Measurements from ENCODE around the gene ASTL. TPM values are rescaled to one million over a fixed set of nuclear protein-coding genes. Genes with fewer than 3 reads are reported as not detected.

ASTL gene
- total and polyA plus RNA-seq, 2 donors (not counting 3 experiments of a cell fraction or from before 2014, with no cell fraction given): not detected

GRCh38 chr2:96140941-96141623 lies 2.8 kb upstream of the ASTL start:
- H3K4me3 ChIP-seq (replicated peaks in 1 of 3; ENCODE audit: insufficient read depth in 1 of 3, low read depth in 1 of 3, low read length in 3 of 3): no peak overlapping the region
- FAIRE-seq (no peak), DNase-seq (ENCODE audit: low read depth, low spot score) (no peak)
- POLR2A ChIA-PET: no interaction called here
- H3K9ac ChIP-seq (replicated peaks; ENCODE audit: extremely low read depth, insufficient read depth, low read length): no peak overlapping the region
- no peak overlapping the region for H2AFZ ChIP-seq (ENCODE audit: low read depth, low read length)
- H3K27me3 ChIP-seq (ENCODE audit: control insufficient read depth in 2 of 2, insufficient read depth in 2 of 2, low read length in 2 of 2): peaks cover 0 to 3% of the 10 kb centered on the region in 2 experiments
- H3K79me2 ChIP-seq (ENCODE audit: control insufficient read depth, insufficient read depth, low read length): no peaks in the 10 kb centered on the region
- no peak overlapping the region for H3K4me2 ChIP-seq (ENCODE audit: insufficient read depth, low read length)
- dilution Hi-C loops (cut with MboI; ENCODE audit: extremely low pct_ligation_motif_present, low sequenced_read_pairs) (no loop called here), intact Hi-C loops (cut with micrococcal nuclease) (no loop called here)
- no TSS peak for BruUV-seq (replicated peaks)
- H4K20me1 ChIP-seq (replicated peaks; ENCODE audit: control insufficient read depth, extremely low read depth, insufficient read depth, low read length): no peaks in the 10 kb centered on the region
- no peaks in the 10 kb centered on the region for H3K4me1 ChIP-seq (ENCODE audit: control insufficient read depth, extremely low read depth, insufficient read depth, low read length)
- H3K9me1 ChIP-seq (replicated peaks; ENCODE audit: control insufficient read depth, extremely low read depth, insufficient read depth, low read length): no peaks in the 10 kb centered on the region
- H3K36me3 ChIP-seq (ENCODE audit: control insufficient read depth in 2 of 2, extremely low read depth in 1 of 2, insufficient read depth in 2 of 2, low read length in 2 of 2): no peaks in the 10 kb centered on the region
- H3K9me3 ChIP-seq (replicated peaks; ENCODE audit: control insufficient read depth, insufficient read depth, low read length): no peaks in the 10 kb centered on the region
- TF ChIP-seq POLR2AphosphoS5 (IDR thresholded peaks at IDR 0.05; ENCODE audit: insufficient read depth, low read depth, low read length) (no peak), MAX (IDR thresholded peaks at IDR 0.05; ENCODE audit: insufficient read depth, insufficient read length) (no peak), JUN (IDR thresholded peaks at IDR 0.05; ENCODE audit: borderline replicate concordance, insufficient read depth, insufficient read length, low read depth) (no peak), GATA2 (IDR thresholded peaks at IDR 0.05; ENCODE audit: insufficient read depth, insufficient read length, low read depth, low read length) (no peak), FOS (IDR thresholded peaks at IDR 0.05; ENCODE audit: borderline replicate concordance, insufficient read depth, low read length) (no peak), POLR2A (IDR thresholded peaks at IDR 0.05; ENCODE audit: low read depth, low read length) (no peak), CTCF (IDR thresholded peaks at IDR 0.05; ENCODE audit: extremely low read depth in 1 of 2, insufficient read depth in 1 of 2, low read depth in 1 of 2, low read length in 2 of 2) (no peak), EZH2 (IDR thresholded peaks at IDR 0.05; ENCODE audit: borderline replicate concordance, low read depth, low read length, severe bottlenecking) (no peak), MYC (IDR thresholded peaks at IDR 0.05; ENCODE audit: low read depth, low read length) (no peak)
- no peak overlapping the region for H3K27ac ChIP-seq (ENCODE audit: insufficient read depth, low read depth, low read length)
- CTCF ChIA-PET: interaction anchor here (6.0 kb wide), 1 partner anchor 34 kb away, joined by 208 read pairs; no protein-coding TSS in a partner anchor

Data from endothelial cell of umbilical vein (primary cell).